A549 treated with dexamethasone at 1 μM for 4 hours (cell line): ENCODE data around the gene PIK3C2B. TPM values are rescaled to one million over a fixed set of nuclear protein-coding genes. Genes with fewer than 3 reads are reported as not detected.

Experiments
- total RNA-seq: library from RNA; stranded (reverse); fragments of 200-300 nt; extraction: Qiagen RNA extraction; gene quantifications from 5 replicates; pipeline ENCODE4 v1.2.3, GENCODE V29; 2022

The PIK3C2B gene, protein sequence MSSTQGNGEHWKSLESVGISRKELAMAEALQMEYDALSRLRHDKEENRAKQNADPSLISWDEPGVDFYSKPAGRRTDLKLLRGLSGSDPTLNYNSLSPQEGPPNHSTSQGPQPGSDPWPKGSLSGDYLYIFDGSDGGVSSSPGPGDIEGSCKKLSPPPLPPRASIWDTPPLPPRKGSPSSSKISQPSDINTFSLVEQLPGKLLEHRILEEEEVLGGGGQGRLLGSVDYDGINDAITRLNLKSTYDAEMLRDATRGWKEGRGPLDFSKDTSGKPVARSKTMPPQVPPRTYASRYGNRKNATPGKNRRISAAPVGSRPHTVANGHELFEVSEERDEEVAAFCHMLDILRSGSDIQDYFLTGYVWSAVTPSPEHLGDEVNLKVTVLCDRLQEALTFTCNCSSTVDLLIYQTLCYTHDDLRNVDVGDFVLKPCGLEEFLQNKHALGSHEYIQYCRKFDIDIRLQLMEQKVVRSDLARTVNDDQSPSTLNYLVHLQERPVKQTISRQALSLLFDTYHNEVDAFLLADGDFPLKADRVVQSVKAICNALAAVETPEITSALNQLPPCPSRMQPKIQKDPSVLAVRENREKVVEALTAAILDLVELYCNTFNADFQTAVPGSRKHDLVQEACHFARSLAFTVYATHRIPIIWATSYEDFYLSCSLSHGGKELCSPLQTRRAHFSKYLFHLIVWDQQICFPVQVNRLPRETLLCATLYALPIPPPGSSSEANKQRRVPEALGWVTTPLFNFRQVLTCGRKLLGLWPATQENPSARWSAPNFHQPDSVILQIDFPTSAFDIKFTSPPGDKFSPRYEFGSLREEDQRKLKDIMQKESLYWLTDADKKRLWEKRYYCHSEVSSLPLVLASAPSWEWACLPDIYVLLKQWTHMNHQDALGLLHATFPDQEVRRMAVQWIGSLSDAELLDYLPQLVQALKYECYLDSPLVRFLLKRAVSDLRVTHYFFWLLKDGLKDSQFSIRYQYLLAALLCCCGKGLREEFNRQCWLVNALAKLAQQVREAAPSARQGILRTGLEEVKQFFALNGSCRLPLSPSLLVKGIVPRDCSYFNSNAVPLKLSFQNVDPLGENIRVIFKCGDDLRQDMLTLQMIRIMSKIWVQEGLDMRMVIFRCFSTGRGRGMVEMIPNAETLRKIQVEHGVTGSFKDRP (N-terminal part only)
- total RNA-seq, result 5.0 to 9.8 TPM (median 9.1 TPM) in 5 replicates

DNA sequence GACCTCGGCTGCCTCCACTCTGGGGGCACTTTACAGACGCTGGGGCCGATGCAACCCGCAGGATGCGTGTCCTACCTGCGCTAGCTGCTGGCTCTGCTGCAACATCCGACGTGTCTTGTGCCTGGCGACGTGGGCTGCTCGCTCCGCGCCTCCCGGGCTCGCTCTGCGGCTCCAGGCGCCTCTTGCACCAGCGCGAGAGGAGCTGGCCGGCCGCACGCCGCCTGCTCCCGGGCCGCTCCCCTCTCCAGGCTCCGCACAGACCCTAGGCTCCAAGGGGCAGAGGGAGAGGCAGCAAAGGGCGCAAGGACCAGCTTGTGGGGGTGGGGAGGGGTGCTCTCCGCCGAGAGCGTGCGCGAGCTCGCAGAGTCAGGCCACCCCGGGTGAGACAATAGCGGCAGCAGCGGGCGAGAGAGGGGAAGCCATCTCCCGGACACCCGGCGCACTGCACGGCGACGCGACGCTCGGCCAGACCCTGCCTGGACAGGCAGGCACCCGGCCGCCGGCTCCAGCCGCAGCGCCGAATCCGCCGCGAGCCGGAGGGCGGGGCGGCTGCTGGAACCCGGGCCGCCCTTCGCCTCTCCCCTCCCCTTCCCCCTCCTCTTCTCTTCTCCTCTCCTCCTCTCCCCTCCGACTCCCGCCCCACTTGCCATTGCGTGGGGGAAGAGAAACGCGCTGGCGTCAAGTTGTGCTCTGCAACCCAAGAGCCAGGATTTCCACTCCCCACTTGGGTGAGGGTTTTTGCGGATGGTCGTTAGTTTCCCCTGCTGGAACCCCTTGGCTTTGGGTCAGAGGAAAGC is at the start of gene PIK3C2B:
TSS of gene PIK3C2B (minus strand) at position 525 of the 797 bp plus-strand sequence. CDS start 25,003 bp downstream, outside the sequence.

DNA sequence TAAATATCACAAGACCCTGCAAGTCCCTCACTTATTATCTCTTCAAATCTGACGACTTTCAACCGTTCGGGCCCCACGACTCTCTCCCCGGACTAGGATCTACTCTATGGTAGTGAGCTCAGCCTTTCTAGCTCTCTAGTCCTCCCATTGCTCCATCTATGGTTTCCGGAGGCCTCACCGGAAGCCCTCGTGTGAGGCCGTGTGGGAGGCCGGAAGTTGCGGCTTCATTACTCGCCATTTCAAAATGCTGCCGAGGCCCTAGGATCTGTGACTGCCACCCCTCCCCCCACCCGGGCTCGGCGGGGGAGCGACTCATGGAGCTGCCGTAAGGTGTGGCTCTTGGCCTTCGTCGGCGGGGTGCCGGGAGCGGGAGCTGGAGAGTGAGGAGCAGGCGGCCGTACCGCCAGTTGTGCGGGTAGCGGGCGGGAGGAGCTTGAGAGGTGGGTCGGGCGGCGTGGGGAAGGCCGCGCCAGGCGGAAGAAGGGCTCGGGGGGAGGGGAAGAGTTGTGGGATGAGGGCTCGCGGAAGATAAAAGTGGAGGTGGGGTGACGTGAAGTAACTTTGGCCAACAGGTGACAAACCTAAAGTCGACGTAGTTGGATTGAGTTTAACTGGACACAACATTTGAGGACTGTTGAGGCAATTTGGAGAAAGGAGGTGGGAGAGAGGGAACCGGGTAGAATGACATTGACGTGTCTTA is 21.7 kb upstream of the PIK3C2B start, which contains the start of gene MDM4:
TSS of gene MDM4 (plus strand) at position 227 of the 700 bp plus-strand sequence. CDS start 9,113 bp downstream, outside the sequence.

Other genes with a start within 250 kb of the PIK3C2B start
- 23.6 to 47.3 TPM (median 41.4 TPM) in 5 replicates for gene PLEKHA6, start 134.9 kb downstream of the PIK3C2B start, total RNA-seq
- 32.0 to 40.0 TPM (median 35.9 TPM) in 5 replicates for gene PPP1R15B, start 83.0 kb downstream of the PIK3C2B start, total RNA-seq
- gene MDM4, start 21.6 kb upstream of the PIK3C2B start, total RNA-seq, result 5.0 to 6.7 TPM (median 5.2 TPM) in 5 replicates
- gene LRRN2, start 190.9 kb upstream of the PIK3C2B start, total RNA-seq, result 9.6 to 13.7 TPM (median 11.8 TPM) in 5 replicates